ENCODE measurements around the gene SFRP5.

Gene SFRP5

GRCh38 chr10:97784200-97784810 is 12.5 kb upstream of the SFRP5 start:
- Histone ChIP-seq H3K36me3 (ENCODE audit: insufficient read depth, low read length) (no peaks in the 10 kb centered on the region), H3K4me1 (ENCODE audit: insufficient read depth, low read length) (peaks cover 15% of the 10 kb centered on the region), H3K27me3 (ENCODE audit: insufficient read depth, low read length) (no peaks in the 10 kb centered on the region), H3K9ac (ENCODE audit: low read depth, low read length) (no peak overlapping the region), H3K4me3 (ENCODE audit: low read length) (no peak overlapping the region), H3K27ac (ENCODE audit: low read depth, low read length) (no peak overlapping the region), H3K9me3 (ENCODE audit: insufficient read depth, low read depth, low read length) (no peaks in the 10 kb centered on the region)
- WGBS: 88% methylated on average over 9 of the region's 9 CpGs

GRCh38 chr10:97782455-97783228 is 10.8 kb upstream of the SFRP5 start:
- Histone ChIP-seq H3K4me1 (ENCODE audit: insufficient read depth, low read length) (peaks cover 15% of the 10 kb centered on the region), H3K9me3 (ENCODE audit: insufficient read depth, low read depth, low read length) (no peaks in the 10 kb centered on the region), H3K9ac (ENCODE audit: low read depth, low read length) (no peak overlapping the region), H3K27me3 (ENCODE audit: insufficient read depth, low read length) (no peaks in the 10 kb centered on the region), H3K27ac (ENCODE audit: low read depth, low read length) (no peak overlapping the region), H3K36me3 (ENCODE audit: insufficient read depth, low read length) (no peaks in the 10 kb centered on the region), H3K4me3 (ENCODE audit: low read length) (no peak overlapping the region)
- WGBS: 80% methylated on average over 11 of the region's 11 CpGs

- WGBS: 62% methylated on average over 14 of the region's 14 CpGs
- Histone ChIP-seq H3K27me3 (ENCODE audit: insufficient read depth, low read length) (no peaks in the 10 kb centered on the region), H3K9me3 (ENCODE audit: insufficient read depth, low read depth, low read length) (no peaks in the 10 kb centered on the region), H3K36me3 (ENCODE audit: insufficient read depth, low read length) (no peaks in the 10 kb centered on the region), H3K4me3 (ENCODE audit: low read length) (no peak overlapping the region), H3K27ac (ENCODE audit: low read depth, low read length) (no peak overlapping the region; the same call in 1 of the 2 replicates), H3K4me1 (ENCODE audit: insufficient read depth, low read length) (peaks cover 15% of the 10 kb centered on the region), H3K9ac (ENCODE audit: low read depth, low read length) (no peak overlapping the region)
These were observed 10.0 kb upstream of the SFRP5 start for GRCh38 chr10:97781618-97782331.

GRCh38 chr10:97780841-97781617 is 9.2 kb upstream of the SFRP5 start:
- H3K27ac ChIP-seq (ENCODE audit: low read depth, low read length): peak overlapping the region; percentile 41; the same call in 1 of the 2 replicates
- H3K4me3 ChIP-seq (ENCODE audit: low read length): no peak overlapping the region

GRCh38 chr10:97779975-97780374 is 8.2 kb upstream of the SFRP5 start:
- H3K27me3 ChIP-seq (ENCODE audit: insufficient read depth, low read length): no peaks in the 10 kb centered on the region
- no peak overlapping the region for H3K27ac ChIP-seq (ENCODE audit: low read depth, low read length)
- H3K9ac ChIP-seq (ENCODE audit: low read depth, low read length): no peak overlapping the region
- no peaks in the 10 kb centered on the region for H3K36me3 ChIP-seq (ENCODE audit: insufficient read depth, low read length)
- H3K4me3 ChIP-seq (ENCODE audit: low read length): no peak overlapping the region
- no peaks in the 10 kb centered on the region for H3K9me3 ChIP-seq (ENCODE audit: insufficient read depth, low read depth, low read length)
- peaks cover 15% of the 10 kb centered on the region for H3K4me1 ChIP-seq (ENCODE audit: insufficient read depth, low read length)
- WGBS: 100% methylated on average over 2 of the region's 3 CpGs

More at GRCh38 chr10:97780841-97781617, 9.2 kb upstream of the SFRP5 start:
- Histone ChIP-seq H3K27me3 (ENCODE audit: insufficient read depth, low read length) (no peaks in the 10 kb centered on the region), H3K4me1 (ENCODE audit: insufficient read depth, low read length) (peaks cover 15% of the 10 kb centered on the region), H3K36me3 (ENCODE audit: insufficient read depth, low read length) (no peaks in the 10 kb centered on the region), H3K9ac (ENCODE audit: low read depth, low read length) (no peak overlapping the region), H3K9me3 (ENCODE audit: insufficient read depth, low read depth, low read length) (no peaks in the 10 kb centered on the region)
- 54% methylated on average over 7 of the region's 7 CpGs for WGBS

- WGBS: 91% methylated on average over 4 of the region's 4 CpGs
- Histone ChIP-seq H3K4me3 (ENCODE audit: low read length) (no peak overlapping the region), H3K9me3 (ENCODE audit: insufficient read depth, low read depth, low read length) (no peaks in the 10 kb centered on the region), H3K27ac (ENCODE audit: low read depth, low read length) (no peak overlapping the region), H3K27me3 (ENCODE audit: insufficient read depth, low read length) (no peaks in the 10 kb centered on the region), H3K36me3 (ENCODE audit: insufficient read depth, low read length) (no peaks in the 10 kb centered on the region), H3K4me1 (ENCODE audit: insufficient read depth, low read length) (peaks cover 15% of the 10 kb centered on the region), H3K9ac (ENCODE audit: low read depth, low read length) (no peak overlapping the region)
These were observed 7.7 kb upstream of the SFRP5 start for GRCh38 chr10:97779492-97779891.

- no peaks in the 10 kb centered on the region for H3K9me3 ChIP-seq (ENCODE audit: insufficient read depth, low read depth, low read length)
- 55% methylated on average over 11 of the region's 11 CpGs for WGBS
- H3K4me1 ChIP-seq (ENCODE audit: insufficient read depth, low read length): peaks cover 15% of the 10 kb centered on the region
- no peak overlapping the region for H3K27ac ChIP-seq (ENCODE audit: low read depth, low read length)
- H3K36me3 ChIP-seq (ENCODE audit: insufficient read depth, low read length): no peaks in the 10 kb centered on the region
- peaks cover 4% of the 10 kb centered on the region for H3K27me3 ChIP-seq (ENCODE audit: insufficient read depth, low read length)
- no peak overlapping the region for H3K9ac ChIP-seq (ENCODE audit: low read depth, low read length)
- no peak overlapping the region for H3K4me3 ChIP-seq (ENCODE audit: low read length)
These were observed 6.9 kb upstream of the SFRP5 start for GRCh38 chr10:97778452-97779302.

GRCh38 chr10:97777143-97777542 is 5.3 kb upstream of the SFRP5 start:
- 94% methylated on average over 4 of the region's 4 CpGs for WGBS
- H3K4me1 ChIP-seq (ENCODE audit: insufficient read depth, low read length): peaks cover 15% of the 10 kb centered on the region

GRCh38 chr10:97774811-97775294 is 3.1 kb upstream of the SFRP5 start:
- no peak overlapping the region for H3K27ac ChIP-seq (ENCODE audit: low read depth, low read length)
- H3K4me1 ChIP-seq (ENCODE audit: insufficient read depth, low read length): peaks cover 5% of the 10 kb centered on the region; the same call in 1 of the 2 replicates
- H3K27me3 ChIP-seq (ENCODE audit: insufficient read depth, low read length): peaks cover 41% of the 10 kb centered on the region
- H3K9me3 ChIP-seq (ENCODE audit: insufficient read depth, low read depth, low read length): no peaks in the 10 kb centered on the region
- no peaks in the 10 kb centered on the region for H3K36me3 ChIP-seq (ENCODE audit: insufficient read depth, low read length)
- H3K9ac ChIP-seq (ENCODE audit: low read depth, low read length): no peak overlapping the region
- no peak overlapping the region for H3K4me3 ChIP-seq (ENCODE audit: low read length)
- 87% methylated on average over 10 of the region's 10 CpGs for WGBS

More at GRCh38 chr10:97777143-97777542, 5.3 kb upstream of the SFRP5 start:
- H3K9me3 ChIP-seq (ENCODE audit: insufficient read depth, low read depth, low read length): no peaks in the 10 kb centered on the region
- no peak overlapping the region for H3K9ac ChIP-seq (ENCODE audit: low read depth, low read length)
- H3K27me3 ChIP-seq (ENCODE audit: insufficient read depth, low read length): peaks cover 19% of the 10 kb centered on the region
- H3K36me3 ChIP-seq (ENCODE audit: insufficient read depth, low read length): no peaks in the 10 kb centered on the region
- no peak overlapping the region for H3K27ac ChIP-seq (ENCODE audit: low read depth, low read length)
- H3K4me3 ChIP-seq (ENCODE audit: low read length): no peak overlapping the region

- Histone ChIP-seq H3K4me1 (ENCODE audit: insufficient read depth, low read length) (0 out of 2 replicates have a peak, but pooled peaks cover 5% of the 10 kb centered on the region), H3K4me3 (ENCODE audit: low read length) (no peak overlapping the region), H3K27ac (ENCODE audit: low read depth, low read length) (no peak overlapping the region), H3K27me3 (ENCODE audit: insufficient read depth, low read length) (peaks cover 50% of the 10 kb centered on the region), H3K9ac (ENCODE audit: low read depth, low read length) (no peak overlapping the region), H3K36me3 (ENCODE audit: insufficient read depth, low read length) (no peaks in the 10 kb centered on the region), H3K9me3 (ENCODE audit: insufficient read depth, low read depth, low read length) (no peaks in the 10 kb centered on the region)
- WGBS: 33% methylated on average over 1 of the region's 1 CpG
These were observed 1.3 kb upstream of the SFRP5 start for GRCh38 chr10:97773096-97773495.
